DOHH2 (cell line): ENCODE measurements around the gene DTYMK.

Source experiments
- H3F3A ChIP-seq: fragments of 200-600 bp; sonication (generic), shearing (Covaris generic); 2 replicates; pipeline ENCODE4 v1.6.0; 2016; ENCODE audit warnings: antibody characterized with exemption, mild to moderate bottlenecking; ENCODE audit not compliant: control insufficient read depth, insufficient read depth
- H3K27ac ChIP-seq: fragments of 200-600 bp; sonication (generic); 2 replicates; pipeline ENCODE4 v1.5.1; 2014; ENCODE audit warnings: low read depth, mild to moderate bottlenecking, low read length, moderate library complexity
- H3K27me3 ChIP-seq: fragments of 200-600 bp; sonication (generic); 2 replicates; pipeline ENCODE4 v1.6.1; 2014; ENCODE audit warnings: mild to moderate bottlenecking, low read length, mixed read lengths; ENCODE audit not compliant: control insufficient read depth
- H3K36me3 ChIP-seq: fragments of 200-600 bp; sonication (generic); 2 replicates; pipeline ENCODE4 v1.6.1; 2014; ENCODE audit warnings: mild to moderate bottlenecking, low read length, moderate library complexity, mixed read lengths; ENCODE audit not compliant: control insufficient read depth
- H3K4me1 ChIP-seq: fragments of 200-600 bp; sonication (generic); 2 replicates; pipeline ENCODE4 v1.6.1; 2014; ENCODE audit warnings: mild to moderate bottlenecking, low read length, mixed read lengths; ENCODE audit not compliant: control insufficient read depth
- H3K4me2 ChIP-seq: fragments of 200-600 bp; sonication (generic); 2 replicates; pipeline ENCODE4 v1.6.0; 2014; ENCODE audit warnings: mild to moderate bottlenecking, low read length, moderate library complexity
- H3K4me3 ChIP-seq: fragments of 200-600 bp; sonication (generic); 2 replicates; pipeline ENCODE4 v1.5.1; 2014; ENCODE audit warnings: mild to moderate bottlenecking, low read length, mixed read lengths
- H3K79me2 ChIP-seq: fragments of 200-600 bp; sonication (generic); 2 replicates; pipeline ENCODE4 v1.6.1; 2014; ENCODE audit warnings: mild to moderate bottlenecking, low read length, mixed read lengths; ENCODE audit not compliant: control insufficient read depth
- H3K9me2 ChIP-seq: fragments of 200-600 bp; sonication (generic); replicated peaks from 2 replicates; pipeline ENCODE4 v1.6.1; 2014; ENCODE audit warnings: mild to moderate bottlenecking, low read length, mixed read lengths; ENCODE audit not compliant: control insufficient read depth
- H3K9me3 ChIP-seq: fragments of 200-600 bp; sonication (generic); 2 replicates; pipeline ENCODE4 v1.6.1; 2014; ENCODE audit warnings: antibody characterized with exemption, low read length, mixed read lengths; ENCODE audit not compliant: control insufficient read depth, insufficient read depth
- H4K20me1 ChIP-seq: fragments of 200-600 bp; sonication (generic); 2 replicates; pipeline ENCODE4 v1.6.0; 2014; ENCODE audit warnings: low read depth, mild to moderate bottlenecking, antibody characterized with exemption, low read length, moderate library complexity; ENCODE audit not compliant: control insufficient read depth, insufficient read depth
- EZH2phosphoT487 ChIP-seq: fragments of 200-600 bp; sonication (generic); IDR thresholded peaks from 2 replicates; pipeline ENCODE4 v1.6.1; 2017; ENCODE audit warnings: borderline replicate concordance, mild to moderate bottlenecking, antibody characterized with exemption, low read length, moderate library complexity, mixed read lengths
- TF ChIP-seq, protein P1 (sequence below): fragments of 200-600 bp; sonication (generic); IDR thresholded peaks from one replicate; pipeline ENCODE4 v1.5.1; 2014; ENCODE audit warnings: antibody characterized with exemption, mild to moderate bottlenecking, low read depth, low read length; ENCODE audit not compliant: poor library complexity, severe bottlenecking

Gene DTYMK

GRCh38 chr2:241722896-241723454 lies 36.4 kb upstream of the DTYMK start:
- Histone ChIP-seq H3K4me3 (no peak overlapping the region), H3K9me2 (no peaks in the 10 kb centered on the region), H3K4me1 (no peaks in the 10 kb centered on the region), H3K9me3 (peaks cover 9% of the 10 kb centered on the region; the same call in 1 of the 2 replicates), H4K20me1 (no peaks in the 10 kb centered on the region), H3K27ac (no peak overlapping the region), H3K36me3 (peaks cover 68% of the 10 kb centered on the region), H3K79me2 (no peaks in the 10 kb centered on the region), H3K4me2 (no peak overlapping the region), H3F3A (no peaks in the 10 kb centered on the region), H3K27me3 (no peaks in the 10 kb centered on the region)
- no peak for TF ChIP-seq EZH2phosphoT487
- TF ChIP-seq, protein P1, sequence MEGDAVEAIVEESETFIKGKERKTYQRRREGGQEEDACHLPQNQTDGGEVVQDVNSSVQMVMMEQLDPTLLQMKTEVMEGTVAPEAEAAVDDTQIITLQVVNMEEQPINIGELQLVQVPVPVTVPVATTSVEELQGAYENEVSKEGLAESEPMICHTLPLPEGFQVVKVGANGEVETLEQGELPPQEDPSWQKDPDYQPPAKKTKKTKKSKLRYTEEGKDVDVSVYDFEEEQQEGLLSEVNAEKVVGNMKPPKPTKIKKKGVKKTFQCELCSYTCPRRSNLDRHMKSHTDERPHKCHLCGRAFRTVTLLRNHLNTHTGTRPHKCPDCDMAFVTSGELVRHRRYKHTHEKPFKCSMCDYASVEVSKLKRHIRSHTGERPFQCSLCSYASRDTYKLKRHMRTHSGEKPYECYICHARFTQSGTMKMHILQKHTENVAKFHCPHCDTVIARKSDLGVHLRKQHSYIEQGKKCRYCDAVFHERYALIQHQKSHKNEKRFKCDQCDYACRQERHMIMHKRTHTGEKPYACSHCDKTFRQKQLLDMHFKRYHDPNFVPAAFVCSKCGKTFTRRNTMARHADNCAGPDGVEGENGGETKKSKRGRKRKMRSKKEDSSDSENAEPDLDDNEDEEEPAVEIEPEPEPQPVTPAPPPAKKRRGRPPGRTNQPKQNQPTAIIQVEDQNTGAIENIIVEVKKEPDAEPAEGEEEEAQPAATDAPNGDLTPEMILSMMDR: no peak

GRCh38 chr2:241721852-241722251 lies 35.2 kb upstream of the DTYMK start:
- H3K27me3 ChIP-seq: no peaks in the 10 kb centered on the region
- no peak overlapping the region for H3K27ac ChIP-seq
- no peaks in the 10 kb centered on the region for H3K79me2 ChIP-seq
- H3K9me2 ChIP-seq: no peaks in the 10 kb centered on the region
- peaks cover 9% of the 10 kb centered on the region; the same call in 1 of the 2 replicates for H3K9me3 ChIP-seq
- peaks cover 4% of the 10 kb centered on the region; the same call in 1 of the 2 replicates for H3F3A ChIP-seq
- no peak overlapping the region for H3K4me3 ChIP-seq
- no peak overlapping the region for H3K4me2 ChIP-seq
- H3K4me1 ChIP-seq: no peaks in the 10 kb centered on the region
- no peak for TF ChIP-seq EZH2phosphoT487
- TF ChIP-seq, protein P1: no peak
- no peaks in the 10 kb centered on the region for H4K20me1 ChIP-seq
- peaks cover 68% of the 10 kb centered on the region for H3K36me3 ChIP-seq

DNA sequence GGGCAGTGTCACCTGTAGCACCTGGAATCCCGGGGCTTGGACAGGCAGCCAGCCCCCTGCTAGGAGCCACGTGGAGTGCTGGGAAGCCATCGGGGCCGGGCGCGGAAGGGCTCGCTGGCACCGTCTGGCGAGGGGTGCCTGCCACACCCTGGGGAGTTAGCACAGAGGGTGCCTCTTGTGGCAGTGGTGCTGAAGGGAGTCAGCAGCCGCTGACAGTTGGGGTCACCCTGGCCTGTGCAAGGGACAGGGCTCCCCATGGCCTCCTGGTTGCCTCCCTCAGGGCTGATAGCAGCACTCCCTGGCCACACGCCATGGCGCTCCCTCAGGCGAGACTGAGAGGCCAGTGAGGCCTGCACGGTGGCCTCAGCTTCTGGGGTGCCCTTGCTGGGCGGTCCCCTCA lies 33.9 kb upstream of the DTYMK start:
- peaks cover 78% of the 10 kb centered on the region for H3K36me3 ChIP-seq

More for the DNA sequence above, 33.9 kb upstream of the DTYMK start:
- Histone ChIP-seq H3K4me1 (no peaks in the 10 kb centered on the region), H3K9me3 (peaks cover 9% of the 10 kb centered on the region; the same call in 1 of the 2 replicates), H3K27ac (no peak overlapping the region), H3F3A (peaks cover 4% of the 10 kb centered on the region; the same call in 1 of the 2 replicates), H3K4me3 (no peak overlapping the region), H3K27me3 (no peaks in the 10 kb centered on the region), H3K4me2 (no peak overlapping the region), H3K79me2 (no peaks in the 10 kb centered on the region), H4K20me1 (no peaks in the 10 kb centered on the region), H3K9me2 (no peaks in the 10 kb centered on the region)
- TF ChIP-seq, protein P1: no peak
- no peak for TF ChIP-seq EZH2phosphoT487
